Activated T-cell treated with anti-CD3 and anti-CD28 coated beads, Interleukin-2, amount 50 U/mL, for 72 hours (primary cell): ENCODE results near the gene MFF. TPM values are rescaled to one million over a fixed set of nuclear protein-coding genes. Genes with fewer than 3 reads are reported as not detected.

ENCODE experiments used
- ATAC-seq, 2 donors: fragments of 150-1000 bp; cut with Tn5 transposase; replicated peaks in 1 of 2; 2 replicates each; pipeline ENCODE4 v1.10.0; 2021; ENCODE audit warnings: moderate library complexity in 2 of 2, mild to moderate bottlenecking in 1 of 2
- DNase-seq, 2 donors: peaks; one replicate each; pipeline ENCODE4 v3.0.0; 2021 to 2022; ENCODE audit warnings: mixed read lengths in 1 of 2
- H3K27ac Mint-ChIP-seq: one replicate; pipeline ENCODE4 v1.8.0; 2022; ENCODE audit warnings: mild to moderate bottlenecking, moderate library complexity, mixed read lengths
- H3K27me3 Mint-ChIP-seq: one replicate; pipeline ENCODE4 v1.8.0; 2022; ENCODE audit warnings: low read depth, mixed read lengths
- H3K36me3 Mint-ChIP-seq, 2 donors: one replicate each; pipeline ENCODE4 v1.8.0; 2022; ENCODE audit warnings: mixed read lengths in 2 of 2, mild to moderate bottlenecking in 1 of 2; ENCODE audit not compliant: insufficient read depth in 2 of 2
- H3K4me1 Mint-ChIP-seq: one replicate; pipeline ENCODE4 v1.8.0; 2022; ENCODE audit warnings: low read depth, mixed read lengths
- H3K4me3 Mint-ChIP-seq, 2 donors: one replicate each; pipeline ENCODE4 v1.8.0; 2022; ENCODE audit warnings: mild to moderate bottlenecking in 2 of 2, mixed read lengths in 2 of 2, moderate library complexity in 2 of 2
- H3K9me3 Mint-ChIP-seq, 2 donors: one replicate each; pipeline ENCODE4 v1.8.0; 2022; ENCODE audit warnings: mixed read lengths in 2 of 2
- total RNA-seq, 2 donors: library from RNA; stranded (reverse); gene quantifications; one replicate each; pipeline ENCODE4 v1.2.3, GENCODE V29; 2022

Gene MFF
- total RNA-seq, 2 donors from 2014 or later, result 80.6 to 88.7 TPM

- Mint-ChIP-seq H3K9me3 (no peaks in the 10 kb centered on the region), H3K36me3 (no peaks in the 10 kb centered on the region), H3K27ac (no peak overlapping the region), H3K27me3 (no peaks in the 10 kb centered on the region), H3K4me3 (no peak overlapping the region), H3K4me1 (peaks cover 58% of the 10 kb centered on the region)
- DNase-seq (peak in 1 of 2 donors; percentile 8), ATAC-seq (no peak)
Measured at GRCh38 chr2:227406177-227407031, 81.4 kb downstream of the MFF start.

Other genes with a start within 250 kb of the MFF start
- gene COL4A4, start 161.0 kb upstream of the MFF start, total RNA-seq, result under 1 TPM; 0.02 to 0.16 TPM
- under 1 TPM in 1 of 2 donors, not detected in 1; 0.39 TPM for gene COL4A3, start 160.6 kb upstream of the MFF start, total RNA-seq
- not detected for gene TM4SF20, start 54.1 kb downstream of the MFF start, total RNA-seq
- gene SCYGR1, start 62.7 kb downstream of the MFF start, total RNA-seq, result not detected
- gene AGFG1, start 146.9 kb downstream of the MFF start, total RNA-seq, result 100 to 1,000 TPM in 1 of 2 donors, 10 to 100 TPM in 1; 98.2 to 131 TPM